ENCODE results near the gene RASL11B.

RASL11B gene

GRCh38 chr4:52880994-52881393, 18.9 kb downstream of the RASL11B start:
- no peak for TF ChIP-seq CTCF (conservative IDR thresholded peaks at IDR 0.05; ENCODE audit: low read length)
- no peak overlapping the region for H3K4me3 ChIP-seq (ENCODE audit: low read length)
- no peak for DNase-seq (ENCODE audit: low read depth)

GRCh38 chr4:52883183-52883621, 21.1 kb downstream of the RASL11B start:
- no peak for TF ChIP-seq CTCF (conservative IDR thresholded peaks at IDR 0.05; ENCODE audit: low read length)
- no peak for DNase-seq (ENCODE audit: low read depth)
- H3K4me3 ChIP-seq (ENCODE audit: low read length) = no peak overlapping the region

GRCh38 chr4:52883707-52884669, 21.9 kb downstream of the RASL11B start:
- no peak for DNase-seq (ENCODE audit: low read depth)
- no peak for TF ChIP-seq CTCF (conservative IDR thresholded peaks at IDR 0.05; ENCODE audit: low read length)
- H3K4me3 ChIP-seq (ENCODE audit: low read length) = no peak overlapping the region

GRCh38 chr4:52884994-52885393, 22.9 kb downstream of the RASL11B start:
- no peak overlapping the region for H3K4me3 ChIP-seq (ENCODE audit: low read length)
- TF ChIP-seq CTCF (conservative IDR thresholded peaks at IDR 0.05; ENCODE audit: low read length) = no peak
- DNase-seq (ENCODE audit: low read depth) = no peak

- DNase-seq (ENCODE audit: low read depth) = no peak
Observed at GRCh38 chr4:52889354-52889753, 27.2 kb downstream of the RASL11B start.

GRCh38 chr4:52889778-52890520, 27.8 kb downstream of the RASL11B start:
- DNase-seq (ENCODE audit: low read depth) = no peak
- no peak for TF ChIP-seq CTCF (conservative IDR thresholded peaks at IDR 0.05; ENCODE audit: low read length)
- H3K4me3 ChIP-seq (ENCODE audit: low read length) = no peak overlapping the region

More at GRCh38 chr4:52889354-52889753, 27.2 kb downstream of the RASL11B start:
- no peak overlapping the region for H3K4me3 ChIP-seq (ENCODE audit: low read length)
- TF ChIP-seq CTCF (conservative IDR thresholded peaks at IDR 0.05; ENCODE audit: low read length) = no peak

Measured in AG10803 (cell line).